HG02973 (cell line): Measurements from ENCODE around the gene SLC38A2.
A peak's percentile ranks its signal among the peaks of the same experiment; 100 is the strongest.

ENCODE experiments used
- ATAC-seq: cut with Tn5 transposase; IDR thresholded peaks from one replicate; pipeline ENCODE4 v1.9.1; 2021; ENCODE audit warnings: moderate library complexity; ENCODE audit not compliant: unreplicated experiment

The SLC38A2 gene

DNA sequence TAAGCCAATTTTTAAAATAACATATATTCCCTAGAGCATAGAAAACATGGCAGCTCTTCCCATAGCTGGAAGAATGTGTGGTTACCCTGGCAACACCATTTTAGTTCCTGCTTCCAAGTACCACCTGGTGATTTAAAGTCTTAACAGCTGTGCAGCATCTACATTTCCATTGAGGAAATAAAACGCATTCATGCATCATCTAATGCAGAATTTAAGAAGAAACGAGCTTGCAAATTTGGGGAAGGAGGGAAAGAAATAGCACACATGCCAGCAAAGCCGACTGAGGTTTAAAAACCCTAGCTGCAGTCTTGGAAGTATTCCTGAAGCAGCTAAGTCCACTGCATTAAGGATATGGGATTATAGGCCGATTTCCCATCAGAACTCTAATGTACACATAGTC, 22.8 kb upstream of the SLC38A2 start:
- ATAC-seq: no peak

DNA sequence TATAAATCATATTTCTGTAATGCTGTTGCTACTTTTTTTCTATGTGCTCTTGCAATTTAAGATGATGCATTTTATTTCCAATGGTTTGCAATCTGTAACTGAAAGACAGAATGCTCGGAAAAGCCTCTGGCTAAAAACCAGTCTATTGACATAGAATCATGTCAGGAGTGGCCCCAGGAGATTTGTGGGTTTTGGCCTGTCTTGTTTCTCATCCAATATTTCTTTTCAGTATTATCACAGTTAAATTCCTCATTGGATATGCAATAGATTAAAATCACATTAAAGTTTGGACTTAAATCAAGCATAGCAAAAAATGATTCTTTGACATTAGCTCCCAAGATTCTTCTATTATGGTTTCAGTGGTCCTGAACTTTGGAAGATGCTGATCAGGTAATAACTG, 19.1 kb upstream of the SLC38A2 start:
- no peak for ATAC-seq

DNA sequence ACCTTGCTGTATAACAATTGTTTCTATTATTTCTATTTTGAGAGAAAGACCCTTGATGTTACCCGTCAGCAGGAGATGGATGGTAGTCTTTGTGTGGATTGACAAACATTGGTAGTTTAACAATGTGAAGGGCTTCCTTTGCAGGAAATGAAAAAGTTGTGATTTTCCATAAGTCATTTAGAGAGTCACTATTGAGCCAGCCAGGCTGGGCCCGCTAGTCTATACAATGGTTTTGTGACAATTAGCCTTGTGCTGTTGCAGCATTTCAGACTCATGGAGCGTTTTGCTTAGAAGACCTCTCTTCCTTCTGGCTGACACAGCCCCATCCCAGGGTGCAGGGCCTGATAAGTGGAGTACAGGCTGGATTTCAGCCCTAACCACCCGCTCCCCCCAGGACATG, 18.3 kb upstream of the SLC38A2 start:
- no peak for ATAC-seq

DNA sequence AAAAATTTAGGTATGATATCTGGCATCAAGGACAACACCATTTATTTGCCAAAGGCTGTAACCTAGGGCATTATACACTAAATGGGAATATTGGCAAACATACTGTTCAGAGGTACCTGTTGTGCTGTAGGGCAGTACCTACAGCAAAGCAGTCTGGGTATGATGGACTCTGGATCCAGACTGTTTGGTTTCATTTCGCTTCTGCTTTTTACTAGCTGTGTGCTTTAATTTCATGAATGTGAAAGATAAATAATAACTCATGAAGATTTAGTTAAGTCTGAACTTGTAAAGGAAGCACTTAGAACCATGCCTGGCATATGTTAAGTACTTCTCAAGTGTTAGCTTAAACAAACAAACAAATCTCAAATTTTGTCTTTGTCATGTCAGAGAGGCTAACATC, 17.7 kb upstream of the SLC38A2 start:
- ATAC-seq: no peak

DNA sequence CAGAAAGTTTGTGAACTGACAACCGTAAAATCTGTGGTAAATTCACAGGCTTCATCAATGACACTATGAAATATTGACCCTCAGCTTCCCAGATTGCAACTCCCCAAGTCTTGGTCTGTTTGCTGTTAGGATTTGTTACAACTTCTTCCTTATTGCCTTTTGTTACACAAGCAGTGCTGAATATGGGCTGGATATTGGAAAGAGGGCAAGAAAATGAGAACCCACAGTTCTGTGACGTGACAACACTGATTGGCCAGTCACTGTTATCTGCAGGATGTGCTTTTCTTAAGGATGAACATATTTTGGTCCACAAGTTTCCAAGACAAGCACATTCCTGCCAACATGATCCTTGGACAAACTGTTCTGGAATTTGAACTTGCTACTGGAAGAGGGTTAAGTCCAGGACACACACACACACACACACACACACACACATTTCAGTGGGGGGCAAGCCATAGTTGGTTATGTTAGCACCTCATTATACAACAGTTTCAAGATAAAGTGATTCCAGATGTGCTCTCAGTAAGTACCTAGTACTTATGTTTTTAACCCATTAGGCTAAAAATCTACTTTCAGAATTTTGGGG, 16.6 kb upstream of the SLC38A2 start:
- no peak for ATAC-seq

DNA sequence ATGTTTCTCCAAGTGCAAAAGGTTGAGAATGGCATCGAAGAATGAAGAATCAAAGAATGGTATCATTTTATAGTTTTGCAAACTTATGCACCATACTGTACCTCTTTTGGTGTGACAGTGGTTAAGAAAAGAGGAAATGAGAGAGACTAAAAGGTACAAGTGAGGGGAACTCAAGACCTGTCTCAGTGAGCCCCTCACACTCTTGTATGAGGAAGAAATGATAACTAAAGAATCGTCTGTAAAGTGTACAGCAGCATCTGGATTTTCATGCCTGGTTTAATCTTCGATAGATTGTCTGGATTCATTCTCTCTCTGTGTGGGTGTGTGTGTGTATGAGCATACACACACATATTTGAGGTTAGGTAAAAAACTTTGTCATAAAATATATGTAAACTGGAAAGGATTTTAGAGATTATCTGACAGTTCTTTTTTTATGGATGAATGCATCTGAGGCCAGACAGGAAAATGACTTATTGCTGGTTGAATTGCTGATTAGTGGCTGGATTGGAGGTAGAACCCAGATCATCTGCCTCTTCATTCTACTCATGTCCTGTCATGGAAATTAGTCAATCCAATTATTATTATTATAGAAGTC, 16.0 kb upstream of the SLC38A2 start:
- ATAC-seq: peak; percentile 54

DNA sequence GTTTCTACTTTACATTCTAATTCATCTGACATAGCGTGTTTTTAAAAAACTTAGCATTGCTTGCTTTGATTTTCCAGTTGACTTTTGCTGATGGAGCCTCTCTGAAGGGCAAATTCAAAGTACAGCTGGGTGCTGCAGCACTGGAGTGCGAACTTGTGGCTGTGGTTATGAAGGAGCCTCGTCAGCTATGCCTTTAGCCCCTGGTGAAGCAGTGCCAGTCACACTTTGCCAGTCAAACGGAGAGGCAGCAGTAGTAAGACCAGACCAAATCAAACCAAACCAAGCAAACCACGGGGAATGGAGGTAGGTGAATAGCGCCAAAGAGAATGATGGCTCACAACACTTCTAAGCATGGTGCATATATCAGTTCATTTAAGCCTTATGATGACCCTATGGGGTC, 15.1 kb upstream of the SLC38A2 start:
- ATAC-seq: no peak

DNA sequence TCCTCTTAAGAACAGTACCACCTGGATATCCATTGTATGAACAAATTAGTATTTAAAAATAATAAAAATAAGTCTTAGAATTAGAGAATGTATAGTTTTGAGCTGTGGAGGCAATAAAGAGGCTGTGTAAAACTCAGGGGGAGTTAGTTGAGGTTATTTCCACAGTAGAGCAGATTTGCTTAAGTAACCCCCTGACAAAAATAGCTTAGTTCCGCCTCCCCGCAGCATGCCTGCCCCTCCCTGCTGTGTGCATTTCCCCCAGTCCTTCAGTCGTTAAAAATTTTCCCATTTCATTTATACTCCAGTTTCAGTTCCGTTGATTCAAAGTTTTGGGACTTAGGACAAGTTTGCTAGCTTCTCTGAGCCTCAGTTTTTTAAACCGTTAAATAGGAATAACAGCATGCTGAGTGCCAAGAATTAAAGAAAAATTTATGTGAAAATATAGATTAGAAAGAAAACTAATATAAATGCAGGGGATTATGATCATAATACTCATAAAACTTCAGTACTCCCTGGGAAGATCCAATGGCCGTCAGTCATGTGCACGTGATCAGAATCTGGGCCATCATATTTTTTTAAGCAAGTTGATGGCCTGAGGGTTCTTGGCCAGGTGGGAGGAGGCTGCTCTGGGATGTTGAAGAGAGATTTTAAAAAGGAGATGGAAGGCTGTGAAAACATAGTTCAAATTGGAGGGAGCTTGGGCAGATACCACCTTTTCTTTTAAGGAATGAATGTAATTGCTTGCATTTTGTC, 14.5 kb upstream of the SLC38A2 start:
- ATAC-seq: no peak

DNA sequence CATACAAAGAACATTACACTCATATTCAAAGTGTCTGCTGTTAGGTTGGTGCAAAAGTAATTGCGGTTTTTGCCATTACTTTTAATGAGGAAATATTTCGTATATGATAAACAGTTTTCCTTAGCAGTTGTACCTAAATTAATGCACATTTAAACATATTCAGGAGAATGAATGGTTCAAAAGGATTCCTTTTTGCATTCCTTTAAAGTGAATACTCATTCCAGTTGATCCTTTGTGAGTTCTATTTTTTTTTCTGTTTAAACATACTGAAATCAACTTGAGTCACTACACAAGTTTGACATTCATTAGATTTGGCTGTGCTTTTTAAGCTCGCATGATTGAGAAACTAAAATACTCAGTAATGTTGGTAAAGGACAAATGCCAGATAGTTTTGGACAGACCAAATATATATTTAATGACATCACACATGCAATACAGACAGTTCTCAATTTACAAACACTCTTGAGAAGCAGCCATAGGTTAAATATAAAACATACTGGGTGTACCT, 13.8 kb upstream of the SLC38A2 start:
- ATAC-seq: no peak

DNA sequence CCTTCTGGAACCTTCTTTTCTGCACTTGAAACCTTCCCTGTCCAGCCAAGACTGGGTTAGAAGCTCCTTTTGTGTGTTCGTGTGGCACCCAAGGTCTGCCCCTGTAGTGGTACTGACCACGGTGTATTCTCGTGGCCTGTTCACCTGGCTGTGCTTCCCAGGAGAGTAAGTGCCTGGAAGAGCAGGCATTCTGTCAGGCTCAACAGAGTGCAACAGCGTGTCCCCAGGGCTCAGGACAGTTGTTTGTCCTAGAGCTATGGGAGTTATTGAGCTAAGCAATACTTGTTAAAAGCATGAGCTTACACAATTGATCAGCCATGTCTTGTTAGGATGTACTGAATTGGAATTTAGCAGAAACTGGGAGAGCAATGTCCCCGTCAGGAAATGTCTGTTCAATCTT, 12.9 kb upstream of the SLC38A2 start:
- ATAC-seq: no peak

DNA sequence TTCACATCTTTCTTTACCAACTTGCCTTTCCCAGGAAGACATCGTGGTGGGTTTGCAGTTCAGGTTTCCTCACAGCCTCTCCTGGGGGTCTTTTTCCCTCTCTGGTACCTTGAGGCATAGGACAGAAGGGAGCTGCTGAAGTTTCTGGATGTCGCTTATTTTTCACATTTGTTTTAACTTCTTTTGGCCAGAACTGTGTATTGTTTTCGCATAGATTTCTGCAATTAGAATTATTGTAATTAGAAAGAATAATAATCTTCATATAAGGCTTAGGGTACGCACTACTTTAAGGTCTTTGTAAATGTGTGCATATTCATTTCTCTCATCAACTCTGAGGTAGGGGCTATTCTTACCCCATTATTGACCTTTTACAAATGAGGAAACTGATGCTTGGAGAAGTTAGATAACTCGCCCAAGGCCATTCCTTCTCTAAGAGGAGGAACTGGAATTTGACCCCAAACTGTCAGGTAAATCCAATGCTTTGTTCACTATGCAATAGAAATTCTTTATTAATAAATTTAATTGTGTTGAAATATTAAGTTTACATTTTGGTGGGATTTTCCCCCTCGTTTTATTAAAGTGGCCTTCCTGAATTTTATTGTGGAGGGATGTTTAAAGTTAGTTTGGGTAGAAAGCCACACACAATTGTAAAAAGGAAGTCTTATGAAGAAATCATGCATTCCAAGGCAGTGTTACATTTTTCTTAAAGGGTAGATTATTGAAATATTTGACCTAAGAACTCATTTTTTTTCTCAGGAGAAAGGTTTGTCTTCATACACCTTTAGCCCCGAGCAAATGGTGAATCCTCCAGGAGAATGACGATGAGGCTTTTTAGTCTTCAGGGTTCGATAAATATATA, 12.1 kb upstream of the SLC38A2 start:
- ATAC-seq: no peak

DNA sequence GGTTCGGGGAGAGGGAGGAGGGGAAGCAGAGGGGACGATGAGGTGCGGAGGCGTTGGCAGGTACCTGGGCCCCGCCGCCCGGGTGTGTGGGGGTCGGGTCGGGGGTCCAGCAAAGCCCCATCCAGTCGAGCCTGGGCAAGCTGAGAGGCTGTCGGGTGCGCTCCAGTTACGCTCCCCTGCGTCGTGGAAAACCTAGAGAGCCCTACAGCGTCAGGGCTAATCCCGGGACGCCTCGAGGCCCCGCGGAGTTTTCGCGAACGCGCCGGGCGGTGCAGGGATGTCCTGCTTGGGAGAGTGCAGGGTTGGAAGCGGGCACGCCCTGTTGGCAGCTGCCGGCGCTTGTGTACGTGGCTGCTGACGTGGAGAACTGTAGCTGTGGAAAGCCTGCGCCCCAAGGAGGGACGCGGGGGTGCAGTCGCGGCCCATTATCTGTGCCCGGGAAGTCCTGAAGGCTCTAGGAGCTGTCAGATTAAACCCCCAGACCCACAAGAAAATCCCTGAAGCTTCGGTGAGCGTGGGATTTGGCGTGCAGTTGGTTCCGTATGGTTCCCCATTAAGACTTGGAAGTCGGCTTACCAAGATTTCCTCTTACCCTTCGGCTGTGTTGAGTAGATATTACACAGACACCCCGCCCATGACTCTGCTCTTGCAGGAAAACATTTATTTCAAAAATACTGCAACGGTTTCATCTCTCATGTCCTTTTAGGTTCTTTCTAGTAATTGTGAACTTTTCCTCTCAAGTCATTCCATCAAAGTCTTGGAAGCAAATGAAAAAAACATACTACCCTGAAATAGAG, 11.3 kb upstream of the SLC38A2 start:
- peak; percentile 34 for ATAC-seq

DNA sequence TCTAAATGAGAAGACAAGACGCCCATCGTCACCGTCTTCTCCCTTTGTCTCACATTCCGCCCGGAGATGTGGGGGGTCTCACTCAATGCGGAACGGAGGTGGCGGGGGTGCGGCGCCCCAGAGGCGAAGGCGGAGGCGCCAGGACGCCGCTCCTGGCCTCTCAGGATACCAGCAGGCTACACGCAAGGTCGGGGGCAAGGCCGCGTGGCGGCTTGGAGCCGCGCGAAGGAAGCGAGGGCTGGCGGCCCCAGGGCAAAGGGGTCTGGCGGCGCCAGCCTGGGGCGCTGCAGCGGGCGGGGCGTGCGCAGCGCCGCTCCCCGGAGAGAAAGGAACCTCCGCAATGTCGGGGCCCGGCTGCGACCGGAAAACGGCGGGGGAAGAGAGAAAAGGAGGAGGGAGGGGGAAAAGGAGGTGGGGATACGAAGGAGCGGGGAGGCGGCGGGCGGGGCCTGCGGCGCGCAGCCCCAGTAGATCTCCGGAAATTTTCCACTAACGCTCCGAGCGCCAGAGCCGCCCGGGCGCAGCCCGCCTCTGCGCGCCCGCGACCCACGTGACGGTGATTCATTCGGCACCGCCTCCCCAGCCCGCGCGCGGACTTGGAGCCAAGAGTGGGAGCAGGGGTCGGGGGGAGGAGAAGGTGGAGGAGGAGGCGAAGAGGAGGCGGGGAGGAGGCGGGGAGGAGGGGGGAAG, 10.5 kb upstream of the SLC38A2 start:
- ATAC-seq: peak; percentile 61

DNA sequence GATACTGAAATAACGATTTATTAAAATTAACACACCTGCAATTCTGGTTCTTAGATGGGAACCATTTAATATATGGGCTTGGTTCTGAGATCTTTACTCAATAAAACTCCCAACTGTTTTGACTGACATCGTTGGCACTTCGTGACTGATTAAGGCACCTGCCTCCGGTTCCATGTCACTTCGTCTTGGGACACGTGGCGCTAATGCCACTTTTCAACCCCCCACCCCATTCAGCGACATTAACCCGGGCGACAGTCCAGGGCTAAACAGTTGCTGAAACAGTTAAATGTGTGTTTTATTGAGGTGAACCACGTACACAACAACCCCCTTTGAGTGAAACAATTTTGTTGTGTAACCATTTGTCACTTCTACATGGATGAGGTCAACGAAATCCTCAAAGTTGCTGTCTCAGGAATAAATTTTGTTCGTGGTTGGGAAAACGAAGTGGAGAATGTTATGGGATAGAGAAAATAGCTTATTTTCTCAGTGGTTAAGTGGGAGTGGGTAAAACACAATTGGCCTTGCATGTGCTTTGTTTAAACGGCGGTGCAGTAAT, 9.9 kb upstream of the SLC38A2 start:
- ATAC-seq: no peak

DNA sequence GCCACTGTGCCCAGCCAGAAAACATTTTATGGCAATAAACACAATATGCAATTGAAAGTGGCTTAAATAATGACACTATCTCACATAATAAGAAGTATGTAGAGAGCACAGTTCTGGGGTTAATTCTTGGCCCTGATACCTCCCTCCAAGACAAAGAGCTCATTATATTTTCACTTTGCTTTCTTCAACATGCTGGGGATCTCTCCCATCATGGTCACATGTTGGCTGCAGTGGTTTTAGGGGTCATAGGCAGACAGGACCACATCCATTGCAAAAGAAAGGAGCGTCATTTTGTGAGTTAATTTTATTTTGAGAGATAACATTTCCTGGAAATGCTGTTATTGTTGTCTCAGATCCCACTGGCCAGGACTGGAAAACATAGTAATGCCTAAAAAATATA, 8.3 kb upstream of the SLC38A2 start:
- no peak for ATAC-seq

DNA sequence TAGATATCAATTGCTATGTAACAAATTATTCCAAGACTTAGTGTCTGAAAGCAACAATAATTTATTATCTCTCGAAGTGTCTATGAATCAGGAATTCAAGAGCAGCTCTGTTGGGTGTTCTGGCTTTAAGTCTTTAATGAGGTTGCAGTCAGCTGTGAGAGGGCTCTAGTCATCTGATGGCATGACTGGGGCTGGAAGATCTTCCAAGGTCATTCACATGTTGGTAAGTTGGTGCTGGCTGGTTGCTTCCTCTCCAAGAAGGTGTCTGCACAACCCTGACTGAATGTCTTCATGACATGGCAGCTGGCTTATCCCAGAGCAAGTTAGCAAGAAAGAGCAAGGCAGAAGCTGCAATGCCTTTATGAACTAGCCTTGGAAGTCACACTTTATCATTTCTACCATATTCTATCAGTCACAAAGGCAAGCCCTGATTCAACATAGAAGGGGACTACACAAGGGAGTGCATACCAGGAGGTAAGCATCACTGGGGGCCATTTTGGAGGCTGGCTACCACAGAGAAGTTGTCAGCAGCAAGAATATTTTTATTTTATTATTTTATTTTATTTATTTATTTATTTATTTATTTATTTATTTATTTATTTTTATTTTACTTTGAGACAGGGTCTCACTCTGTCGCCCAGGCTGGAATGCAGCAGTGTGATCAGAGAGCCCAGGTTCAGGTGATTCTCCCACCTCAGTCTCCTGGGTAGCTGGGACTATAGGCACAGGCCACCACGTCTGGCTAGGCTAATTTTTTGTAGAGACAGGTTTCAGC, 7.6 kb upstream of the SLC38A2 start:
- ATAC-seq: no peak

DNA sequence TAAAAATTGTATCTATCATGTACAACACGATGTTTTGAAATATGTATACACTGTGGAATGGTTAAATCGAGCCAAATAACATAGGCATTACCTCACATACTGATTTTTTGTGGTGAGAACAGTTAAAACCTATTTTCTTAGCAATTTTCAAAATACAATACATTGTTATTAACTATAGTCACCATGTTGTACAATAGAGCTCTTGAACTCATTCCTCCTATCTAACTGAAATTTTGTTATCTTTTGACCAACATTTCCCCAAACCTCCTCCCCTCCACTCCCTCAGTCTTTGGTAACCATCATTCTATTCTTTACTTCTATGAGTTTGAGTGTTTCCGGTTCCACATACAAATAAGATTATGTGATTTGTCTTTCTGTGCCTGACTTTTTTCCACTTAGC, 6.8 kb upstream of the SLC38A2 start:
- ATAC-seq: no peak

DNA sequence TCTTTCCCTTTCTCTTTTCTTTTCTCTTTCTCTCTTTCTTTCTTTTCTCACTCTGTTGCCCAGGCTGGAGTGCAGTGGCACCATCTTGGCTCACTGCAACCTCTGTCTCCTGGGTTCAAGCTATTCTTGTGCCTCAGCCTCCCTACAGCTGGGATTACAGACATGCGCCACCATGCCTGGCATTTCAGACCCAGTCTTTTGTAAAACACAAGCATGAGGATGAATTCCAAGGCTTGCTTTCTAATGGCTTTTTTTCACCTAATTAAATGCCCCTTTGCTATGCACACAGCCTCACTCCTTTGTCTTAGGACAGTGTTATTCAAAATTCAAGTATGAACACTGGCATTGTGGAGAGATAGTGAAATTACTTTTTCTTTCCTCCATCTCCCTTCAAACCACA, 6.0 kb upstream of the SLC38A2 start:
- no peak for ATAC-seq

DNA sequence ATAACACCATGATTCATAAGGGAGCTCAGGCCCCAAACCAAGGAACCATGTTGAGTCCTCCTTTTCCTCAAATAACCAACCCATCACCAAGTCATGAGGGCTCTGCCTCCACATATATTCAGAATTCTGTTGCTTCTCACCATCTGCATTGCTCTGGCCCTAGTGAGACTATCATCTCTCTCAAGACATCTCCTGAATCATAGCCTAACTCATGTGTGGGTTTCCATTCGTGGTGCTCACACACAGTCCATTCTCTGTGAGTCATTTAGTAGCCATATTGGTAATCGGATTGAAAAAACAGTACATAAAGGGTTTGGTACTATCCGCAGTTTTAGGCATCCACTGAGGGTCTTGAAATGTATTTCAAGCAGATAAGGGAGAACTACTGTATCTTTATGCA, 5.1 kb upstream of the SLC38A2 start:
- no peak for ATAC-seq
